Cardiac muscle cell (in vitro differentiated cells and primary cell): Measurements from ENCODE around the gene METTL26. TPM values are rescaled to one million over a fixed set of nuclear protein-coding genes. Genes with fewer than 3 reads are reported as not detected.
A peak's percentile ranks its signal among the peaks of the same experiment; 100 is the strongest.
"Not testable (repeated sequence)": the region's sequence is repeated elsewhere in the genome, so short reads cannot be mapped to it uniquely, and the experiment has no call there.

Experiments
- DNase-seq, 2 donors: peaks; one replicate each; pipeline versions ENCODE4 v3.0.0 to v3.0.0-alpha.2; 2010 to 2017; ENCODE audit warnings: low read depth in 1 of 2, low spot score in 1 of 2
- H3K27ac ChIP-seq: fragments of 200-600 bp; sonication (generic); 2 replicates; pipeline ENCODE4 v1.5.1; 2016
- H3K27me3 ChIP-seq: fragments of 200-600 bp; sonication (generic); 2 replicates; pipeline ENCODE4 v1.6.0; 2016; ENCODE audit warnings: control low read depth
- H3K36me3 ChIP-seq: fragments of 200-600 bp; sonication (generic); 2 replicates; pipeline ENCODE4 v1.5.1; 2016; ENCODE audit warnings: control low read depth
- H3K4me1 ChIP-seq: fragments of 200-600 bp; sonication (generic); 2 replicates; pipeline ENCODE4 v1.8.1; 2017; ENCODE audit warnings: low read depth, mild to moderate bottlenecking, mixed run types
- H3K4me3 ChIP-seq: fragments of 200-600 bp; sonication (generic); 2 replicates; pipeline ENCODE4 v1.5.1; 2016; ENCODE audit warnings: mild to moderate bottlenecking
- H3K9me3 ChIP-seq: fragments of 200-600 bp; sonication (generic); 2 replicates; pipeline ENCODE4 v1.5.1; 2017; ENCODE audit warnings: low read depth, mild to moderate bottlenecking, control low read depth
- CTCF ChIP-seq: IDR thresholded peaks from 2 replicates; pipeline ENCODE4 v1.5.1; 2012; ENCODE audit warnings: low read depth, mild to moderate bottlenecking, low read length
- polyA plus RNA-seq: library from polyadenylated mRNA; unstranded; fragments of >200 nt; fragmentation: Nextera tagmentation; extraction: Ambion mirVana; gene quantifications from 2 replicates; pipeline ENCODE4 v1.2.1, GENCODE V29; 2016
- total RNA-seq: library from RNA; depleted of rRNA; stranded (reverse); fragments of >200 nt; gene quantifications from 2 replicates; pipeline ENCODE4 v1.2.3, GENCODE V29; 2016

Gene METTL26
- total and polyA plus RNA-seq, 2 experiments from 2014 or later, result 153 to 196 TPM

GRCh38 chr16:606656-607307 is 29.3 kb downstream of the METTL26 start:
- Histone ChIP-seq H3K4me1 (no peaks in the 10 kb centered on the region), H3K9me3 (no peaks in the 10 kb centered on the region), H3K27me3 (no peaks in the 10 kb centered on the region), H3K4me3 (no peak overlapping the region), H3K27ac (no peak overlapping the region), H3K36me3 (no peaks in the 10 kb centered on the region)
- no peak for TF ChIP-seq CTCF
- no peak for DNase-seq

DNA sequence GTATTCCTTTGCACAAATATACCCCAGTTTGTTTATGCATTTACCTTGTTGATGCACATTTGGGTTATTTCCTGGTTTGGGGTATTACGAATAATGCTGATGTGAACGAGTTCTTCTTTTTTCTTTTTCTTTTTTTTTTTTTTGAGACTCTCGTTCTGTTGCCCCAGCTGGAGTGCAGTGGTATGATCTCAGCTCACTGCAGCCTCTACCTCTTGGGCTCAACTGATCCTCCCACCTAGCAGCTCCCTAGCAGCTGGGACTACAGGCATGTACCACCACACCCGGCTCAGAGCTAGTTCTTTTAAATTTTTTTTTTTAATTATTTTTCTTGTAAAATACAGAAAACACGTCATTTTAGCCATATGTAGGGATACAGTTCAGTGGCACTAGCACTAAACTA is 32.2 kb downstream of the METTL26 start:
- Histone ChIP-seq H3K4me3 (no peak overlapping the region), H3K4me1 (no peaks in the 10 kb centered on the region), H3K27ac (no peak overlapping the region), H3K27me3 (no peaks in the 10 kb centered on the region), H3K9me3 (no peaks in the 10 kb centered on the region), H3K36me3 (no peaks in the 10 kb centered on the region)
- no peak for DNase-seq
- TF ChIP-seq CTCF, result no peak

DNA sequence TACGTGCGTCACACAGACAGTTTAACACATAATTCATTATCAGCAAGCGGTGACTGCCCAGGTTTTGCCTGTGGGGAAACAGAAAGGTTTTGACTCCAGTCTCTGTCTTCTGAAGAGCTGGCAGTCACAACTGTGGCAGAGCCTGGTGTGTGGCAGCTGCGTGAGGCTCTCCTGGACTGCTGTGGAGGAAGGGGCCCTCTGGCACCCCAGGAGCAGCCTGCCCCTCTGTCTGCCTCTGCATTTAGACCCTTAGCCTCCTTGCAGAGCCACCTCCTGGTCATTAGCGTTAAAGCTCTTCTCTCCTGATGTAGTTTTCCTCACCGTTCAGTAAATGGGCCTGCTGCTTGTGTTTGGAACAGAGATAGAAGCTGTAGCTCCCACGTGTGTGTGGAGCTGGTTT is 35.3 kb downstream of the METTL26 start:
- Histone ChIP-seq H3K27ac (peak overlapping the region; percentile 36), H3K4me3 (no peak overlapping the region)

DNA sequence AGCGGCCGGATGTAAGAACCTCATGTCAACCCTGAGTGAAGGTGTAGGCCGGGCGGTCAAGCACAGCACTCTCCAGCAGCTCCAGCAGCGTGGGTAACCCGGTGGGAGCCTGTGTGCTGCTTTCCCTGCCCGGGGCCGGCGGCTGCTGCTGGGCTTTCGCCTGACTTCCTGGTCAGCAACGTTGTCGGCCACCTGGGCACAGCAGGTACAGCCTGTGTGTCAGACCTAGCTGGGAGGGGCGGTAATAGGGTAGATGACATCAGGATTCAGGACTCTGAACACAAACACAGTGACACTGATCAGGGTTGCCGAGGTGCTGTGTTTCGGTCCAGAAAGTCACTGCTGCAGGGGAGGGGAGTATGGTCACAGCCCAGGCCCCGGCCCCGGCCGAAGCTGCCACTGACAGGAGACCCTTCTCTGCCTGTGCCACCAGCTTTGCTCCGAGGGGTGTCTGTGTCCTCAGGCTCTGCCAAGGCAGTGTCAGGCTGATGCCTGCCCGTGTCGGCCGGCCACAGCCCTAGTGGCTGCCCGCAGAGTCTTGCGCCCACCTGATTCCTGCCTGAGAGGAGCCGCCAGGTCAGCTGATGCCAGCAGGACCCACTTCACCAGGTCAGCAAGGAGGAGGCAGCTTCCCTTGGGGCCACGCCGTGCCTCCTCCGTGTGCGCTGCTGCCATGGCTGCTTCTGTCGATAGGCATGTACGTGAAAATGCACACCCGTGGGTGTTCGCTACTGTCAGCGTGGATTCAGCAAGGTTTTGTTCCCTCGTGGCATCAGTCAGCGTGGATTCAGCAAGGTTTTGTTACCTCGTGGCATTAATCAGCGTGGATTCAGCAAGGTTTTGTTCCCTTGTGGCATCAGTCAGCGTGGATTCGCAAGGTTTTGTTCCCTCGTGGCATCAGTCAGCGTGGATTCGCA is 37.0 kb downstream of the METTL26 start:
- Histone ChIP-seq H3K27ac (no peak overlapping the region), H3K4me3 (no peak overlapping the region), H3K9me3 (no peaks in the 10 kb centered on the region), H3K36me3 (no peaks in the 10 kb centered on the region), H3K27me3 (no peaks in the 10 kb centered on the region), H3K4me1 (no peaks in the 10 kb centered on the region)
- DNase-seq, result no peak
- TF ChIP-seq CTCF, result no peak

More for the DNA sequence above, 35.3 kb downstream of the METTL26 start:
- no peak for DNase-seq
- no peaks in the 10 kb centered on the region for H3K27me3 ChIP-seq
- peak; percentile 34 for TF ChIP-seq CTCF
- H3K9me3 ChIP-seq, result no peaks in the 10 kb centered on the region
- H3K36me3 ChIP-seq, result no peaks in the 10 kb centered on the region
- H3K4me1 ChIP-seq, result no peaks in the 10 kb centered on the region

GRCh38 chr16:597655-598054 is 38.5 kb downstream of the METTL26 start:
- not testable (repeated sequence) for H3K36me3 ChIP-seq, H3K4me3 ChIP-seq, H3K27me3 ChIP-seq, H3K4me1 ChIP-seq, H3K9me3 ChIP-seq, DNase-seq, H3K27ac ChIP-seq

DNA sequence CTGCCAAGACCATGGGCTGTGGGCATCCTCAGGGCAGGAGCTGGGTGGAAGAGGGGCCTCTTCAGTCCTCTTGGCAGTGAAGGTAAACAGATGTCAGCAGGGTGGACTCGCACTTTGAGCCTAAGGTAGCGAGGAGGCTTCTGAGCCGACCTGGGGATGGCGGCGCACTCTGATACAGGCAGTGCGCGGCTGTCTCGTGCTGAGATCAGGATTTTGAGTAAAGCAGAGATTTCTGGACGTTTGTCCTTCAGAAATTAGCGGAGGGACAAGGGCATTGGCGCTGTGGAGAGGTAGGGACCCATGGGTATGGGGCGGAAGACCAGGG is 39.4 kb downstream of the METTL26 start:
- Histone ChIP-seq H3K9me3 (no peaks in the 10 kb centered on the region), H3K27me3 (no peaks in the 10 kb centered on the region), H3K36me3 (no peaks in the 10 kb centered on the region), H3K27ac (no peak overlapping the region), H3K4me1 (no peaks in the 10 kb centered on the region), H3K4me3 (no peak overlapping the region)
- DNase-seq, result no peak
- no peak for TF ChIP-seq CTCF
